Gastrocnemius medialis (tissue), 4 donors: ENCODE measurements around the gene PNMT.

Source experiments
- POLR2A ChIP-seq, 2 donors: fragments of 450-650 bp; IDR thresholded peaks; one replicate each; pipeline ENCODE4 v1.6.1; 2017; ENCODE audit warnings: antibody characterized with exemption in 2 of 2, mild to moderate bottlenecking in 2 of 2, moderate library complexity in 2 of 2
- TF ChIP-seq, protein P1 (sequence below), 5 experiments: fragments of 450-650 bp in 3 of 5; fragments of 200-600 bp in 2 of 5; sonication (generic) in 2 of 5; IDR thresholded peaks in 4 of 5; conservative IDR thresholded peaks in 1 of 5; 1 replicate in 4 of 5; 2 replicates in 1 of 5; pipeline ENCODE4 v1.5.1; 2016 to 2019; ENCODE audit warnings: antibody characterized with exemption in 5 of 5, mild to moderate bottlenecking in 3 of 5, moderate library complexity in 3 of 5

DNA sequence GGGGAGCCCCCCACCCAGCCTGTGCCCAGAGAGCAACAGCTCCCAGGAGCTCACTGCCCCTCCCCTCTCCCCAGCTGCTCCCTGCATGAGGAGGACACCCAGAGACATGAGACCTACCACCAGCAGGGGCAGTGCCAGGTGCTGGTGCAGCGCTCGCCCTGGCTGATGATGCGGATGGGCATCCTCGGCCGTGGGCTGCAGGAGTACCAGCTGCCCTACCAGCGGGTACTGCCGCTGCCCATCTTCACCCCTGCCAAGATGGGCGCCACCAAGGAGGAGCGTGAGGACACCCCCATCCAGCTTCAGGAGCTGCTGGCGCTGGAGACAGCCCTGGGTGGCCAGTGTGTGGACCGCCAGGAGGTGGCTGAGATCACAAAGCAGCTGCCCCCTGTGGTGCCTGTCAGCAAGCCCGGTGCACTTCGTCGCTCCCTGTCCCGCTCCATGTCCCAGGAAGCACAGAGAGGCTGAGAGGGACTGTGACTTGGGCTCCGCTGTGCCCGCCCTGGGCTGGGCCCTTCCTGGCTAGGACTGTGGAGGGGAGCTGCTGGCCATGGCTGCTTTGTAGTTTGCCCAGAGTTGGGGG lies 2.5 kb upstream of the PNMT start:
- TF ChIP-seq, protein P1, sequence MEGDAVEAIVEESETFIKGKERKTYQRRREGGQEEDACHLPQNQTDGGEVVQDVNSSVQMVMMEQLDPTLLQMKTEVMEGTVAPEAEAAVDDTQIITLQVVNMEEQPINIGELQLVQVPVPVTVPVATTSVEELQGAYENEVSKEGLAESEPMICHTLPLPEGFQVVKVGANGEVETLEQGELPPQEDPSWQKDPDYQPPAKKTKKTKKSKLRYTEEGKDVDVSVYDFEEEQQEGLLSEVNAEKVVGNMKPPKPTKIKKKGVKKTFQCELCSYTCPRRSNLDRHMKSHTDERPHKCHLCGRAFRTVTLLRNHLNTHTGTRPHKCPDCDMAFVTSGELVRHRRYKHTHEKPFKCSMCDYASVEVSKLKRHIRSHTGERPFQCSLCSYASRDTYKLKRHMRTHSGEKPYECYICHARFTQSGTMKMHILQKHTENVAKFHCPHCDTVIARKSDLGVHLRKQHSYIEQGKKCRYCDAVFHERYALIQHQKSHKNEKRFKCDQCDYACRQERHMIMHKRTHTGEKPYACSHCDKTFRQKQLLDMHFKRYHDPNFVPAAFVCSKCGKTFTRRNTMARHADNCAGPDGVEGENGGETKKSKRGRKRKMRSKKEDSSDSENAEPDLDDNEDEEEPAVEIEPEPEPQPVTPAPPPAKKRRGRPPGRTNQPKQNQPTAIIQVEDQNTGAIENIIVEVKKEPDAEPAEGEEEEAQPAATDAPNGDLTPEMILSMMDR (IDR thresholded peaks at IDR 0.05 in 4 of 5, conservative IDR thresholded peaks at IDR 0.05 in 1 of 5): peak; percentile 23 to 41 (median 28)
- peak; percentile 35 to 56 for TF ChIP-seq POLR2A (IDR thresholded peaks at IDR 0.05)
